Measurements from ENCODE around the gene PHOSPHO2.

- TF ChIP-seq CTCF (conservative IDR thresholded peaks at IDR 0.05; ENCODE audit: low read depth in 2 of 2) (no peak), EZH2 (IDR thresholded peaks at IDR 0.05; ENCODE audit: low read depth, unreplicated experiment) (no peak), EZH2phosphoT487 (IDR thresholded peaks at IDR 0.05; ENCODE audit: unreplicated experiment) (no peak), ETS1 (IDR thresholded peaks at IDR 0.05) (no peak), POLR2AphosphoS5 (IDR thresholded peaks at IDR 0.05; ENCODE audit: low read depth) (no peak), REST (IDR thresholded peaks at IDR 0.05; ENCODE audit: unreplicated experiment) (no peak), JUNB (IDR thresholded peaks at IDR 0.05; ENCODE audit: unreplicated experiment) (no peak), STAT1 (IDR thresholded peaks at IDR 0.05; ENCODE audit: unreplicated experiment) (no peak), ZNF331 (CRISPR knock-in tag; IDR thresholded peaks at IDR 0.05; ENCODE audit: low read depth) (no peak), CREB1 (CRISPR knock-in tag; IDR thresholded peaks at IDR 0.05; ENCODE audit: low read depth) (no peak), ZNF114 (CRISPR knock-in tag; IDR thresholded peaks at IDR 0.05) (no peak), NANOG (IDR thresholded peaks at IDR 0.05; ENCODE audit: borderline replicate concordance) (no peak)
These were observed 42.6 kb downstream of the PHOSPHO2 start for GRCh38 chr2:169736902-169737301.
